ENCODE data around the gene KRTAP12-4.
"Not testable (repeated sequence)": the region's sequence is repeated elsewhere in the genome, so short reads cannot be mapped to it uniquely, and the experiment has no call there.

The KRTAP12-4 gene

DNA sequence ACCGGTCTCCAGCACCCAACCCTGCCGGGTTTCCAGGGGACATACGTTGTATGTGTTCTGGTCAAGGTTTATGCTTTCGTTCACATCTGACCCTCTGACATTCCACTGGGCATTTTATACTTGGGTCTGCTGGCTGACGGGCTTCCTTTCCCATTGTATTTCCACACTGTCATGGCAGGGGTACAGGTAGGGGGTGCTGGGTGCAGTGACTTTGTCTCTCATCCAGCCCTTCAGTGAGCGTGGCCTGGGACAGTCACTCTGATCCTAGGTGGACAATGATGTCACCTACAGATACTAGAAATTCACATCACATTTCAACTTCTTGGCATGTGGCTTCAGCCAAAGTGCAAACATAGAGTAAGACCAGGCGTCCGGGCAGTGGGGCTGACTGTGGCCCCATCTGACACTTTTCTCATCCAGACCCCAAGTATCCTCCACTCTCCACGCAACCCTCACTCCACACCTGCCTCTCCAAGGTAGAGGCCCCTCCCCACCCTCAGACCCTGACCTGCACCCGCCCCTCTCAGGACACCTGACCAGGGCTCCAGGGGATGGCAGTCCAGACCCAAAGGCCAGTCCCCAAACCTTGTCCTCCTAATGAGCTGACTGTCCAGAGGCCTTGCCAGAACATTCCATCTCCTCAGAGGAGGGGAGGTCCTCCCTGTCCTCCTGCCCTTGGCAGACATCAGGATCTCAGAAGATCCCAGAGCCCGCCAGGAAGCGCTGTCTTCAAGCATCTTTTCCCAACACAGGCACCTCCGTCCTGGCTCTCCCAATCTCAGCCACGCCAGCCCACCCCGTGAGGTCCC, 18.0 kb downstream of the KRTAP12-4 start:
- H3K36me3 ChIP-seq (ENCODE audit: insufficient read depth, insufficient read length, low read length): no peaks in the 10 kb centered on the region
- no peak overlapping the region for H3K9ac ChIP-seq (ENCODE audit: insufficient read length, low read depth)
- TF ChIP-seq YY1 (IDR thresholded peaks at IDR 0.05; ENCODE audit: insufficient read depth, insufficient read length) (no peak), SUZ12 (IDR thresholded peaks at IDR 0.05; ENCODE audit: extremely low read depth, insufficient read depth, insufficient read length) (no peak), ZNF274 (IDR thresholded peaks at IDR 0.05; ENCODE audit: low read depth, low read length) (no peak)
- H3K4me1 ChIP-seq (ENCODE audit: insufficient read depth, insufficient read length): peaks cover 4% of the 10 kb centered on the region
- DNase-seq (ENCODE audit: low read depth, low spot score): no peak
- H3K9me3 ChIP-seq (ENCODE audit: insufficient read depth, low read length): peaks cover 24% of the 10 kb centered on the region
- H3K4me3 ChIP-seq (ENCODE audit: insufficient read length, low read depth): no peak overlapping the region
- no peaks in the 10 kb centered on the region for H3K27me3 ChIP-seq (ENCODE audit: insufficient read depth, insufficient read length)

DNA sequence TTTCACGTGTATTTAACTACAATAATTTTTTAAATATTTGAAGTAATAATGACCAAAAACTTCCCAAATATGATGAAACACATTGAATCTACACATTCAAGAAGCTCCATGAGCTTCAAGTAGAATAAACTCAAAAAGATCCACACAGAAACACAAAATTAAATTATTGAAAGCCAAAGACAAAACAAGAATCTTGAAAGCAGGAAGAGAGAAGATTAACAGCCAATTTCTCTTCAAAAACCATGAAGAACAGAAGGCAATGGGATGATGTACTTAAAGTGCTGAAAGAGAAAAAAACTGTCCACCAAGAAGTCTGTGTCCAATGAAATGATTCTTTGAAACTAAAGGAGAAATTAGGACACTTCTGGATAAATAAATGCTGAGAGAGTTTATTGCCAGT, 22.4 kb downstream of the KRTAP12-4 start:
- Histone ChIP-seq H3K36me3 (ENCODE audit: insufficient read depth, insufficient read length, low read length) (no peaks in the 10 kb centered on the region), H3K4me3 (ENCODE audit: insufficient read length, low read depth) (no peak overlapping the region), H3K9me3 (ENCODE audit: insufficient read depth, low read length) (peaks cover 14% of the 10 kb centered on the region; the same call in 1 of the 2 replicates), H3K9ac (ENCODE audit: insufficient read length, low read depth) (no peak overlapping the region), H3K4me1 (ENCODE audit: insufficient read depth, insufficient read length) (peaks cover 10% of the 10 kb centered on the region), H3K27me3 (ENCODE audit: insufficient read depth, insufficient read length) (no peaks in the 10 kb centered on the region)
- no peak for TF ChIP-seq SUZ12 (IDR thresholded peaks at IDR 0.05; ENCODE audit: extremely low read depth, insufficient read depth, insufficient read length)
- no peak for TF ChIP-seq YY1 (IDR thresholded peaks at IDR 0.05; ENCODE audit: insufficient read depth, insufficient read length)
- TF ChIP-seq ZNF274 (IDR thresholded peaks at IDR 0.05; ENCODE audit: low read depth, low read length): no peak
- no peak for DNase-seq (ENCODE audit: low read depth, low spot score)

DNA sequence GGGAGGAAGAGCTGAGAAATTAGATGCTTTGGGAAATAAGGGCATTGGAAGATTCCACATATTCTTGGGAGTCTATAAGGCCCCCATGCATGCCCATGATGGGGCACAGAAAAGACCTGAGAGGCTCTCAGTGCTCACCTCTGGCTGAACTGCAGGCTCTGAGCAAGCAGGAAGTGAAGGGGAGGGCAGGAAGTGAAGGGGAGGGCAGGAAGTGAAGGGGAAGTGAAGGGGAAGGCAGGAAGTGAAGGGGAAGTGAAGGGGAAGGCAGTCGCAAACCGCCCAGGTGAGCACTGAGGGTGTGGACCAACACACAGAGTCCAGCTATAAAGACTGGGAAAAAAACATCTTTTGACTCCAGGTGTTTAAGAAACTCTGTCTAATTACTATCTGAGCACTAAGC, 24.0 kb downstream of the KRTAP12-4 start:
- peaks cover 18% of the 10 kb centered on the region for H3K9me3 ChIP-seq (ENCODE audit: insufficient read depth, low read length)
- H3K9ac ChIP-seq (ENCODE audit: insufficient read length, low read depth): no peak overlapping the region
- H3K4me3 ChIP-seq (ENCODE audit: insufficient read length, low read depth): no peak overlapping the region
- no peaks in the 10 kb centered on the region for H3K27me3 ChIP-seq (ENCODE audit: insufficient read depth, insufficient read length)
- TF ChIP-seq ZNF274 (IDR thresholded peaks at IDR 0.05; ENCODE audit: low read depth, low read length) (no peak), YY1 (IDR thresholded peaks at IDR 0.05; ENCODE audit: insufficient read depth, insufficient read length) (no peak), SUZ12 (IDR thresholded peaks at IDR 0.05; ENCODE audit: extremely low read depth, insufficient read depth, insufficient read length) (no peak)
- H3K36me3 ChIP-seq (ENCODE audit: insufficient read depth, insufficient read length, low read length): no peaks in the 10 kb centered on the region
- DNase-seq (ENCODE audit: low read depth, low spot score): no peak
- H3K4me1 ChIP-seq (ENCODE audit: insufficient read depth, insufficient read length): peaks cover 12% of the 10 kb centered on the region

DNA sequence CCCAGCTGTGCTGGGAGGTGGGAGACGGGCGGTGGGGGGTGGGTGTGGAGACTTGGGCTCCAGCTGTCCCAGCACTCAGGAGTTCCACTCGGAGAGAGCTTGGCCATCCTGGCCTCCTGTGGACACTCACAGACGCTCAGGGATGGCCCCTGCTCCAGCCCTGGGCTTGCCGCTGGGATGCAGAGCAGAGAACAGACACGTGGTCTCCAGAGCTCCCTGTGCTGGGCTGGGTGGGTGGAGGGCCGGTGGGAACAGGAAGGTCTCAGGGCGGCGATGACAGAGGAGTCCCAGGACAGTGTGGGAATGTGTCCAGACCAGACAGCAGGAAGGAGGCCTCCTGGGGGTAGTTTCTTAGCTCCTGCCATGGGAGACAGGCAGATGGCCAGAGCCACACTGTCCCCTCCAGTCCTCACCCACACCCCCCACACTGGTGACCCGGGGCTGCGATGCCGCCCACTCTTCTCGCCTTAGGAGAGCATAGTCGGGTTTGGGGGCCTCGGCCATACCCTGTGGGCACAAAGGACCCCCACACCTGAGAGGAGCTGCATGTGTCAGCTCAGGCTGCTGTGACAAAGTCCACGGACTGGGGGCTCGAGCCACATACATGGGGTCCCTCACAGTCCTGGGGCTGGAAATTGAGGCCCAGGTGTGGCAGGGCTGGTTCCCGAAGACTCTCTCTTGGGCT, 25.6 kb downstream of the KRTAP12-4 start:
- H3K9me3 ChIP-seq (ENCODE audit: insufficient read depth, low read length): peaks cover 33% of the 10 kb centered on the region
- TF ChIP-seq YY1 (IDR thresholded peaks at IDR 0.05; ENCODE audit: insufficient read depth, insufficient read length): no peak
- TF ChIP-seq SUZ12 (IDR thresholded peaks at IDR 0.05; ENCODE audit: extremely low read depth, insufficient read depth, insufficient read length): no peak
- TF ChIP-seq ZNF274 (IDR thresholded peaks at IDR 0.05; ENCODE audit: low read depth, low read length): no peak
- no peak overlapping the region for H3K4me3 ChIP-seq (ENCODE audit: insufficient read length, low read depth)
- peaks cover 12% of the 10 kb centered on the region for H3K4me1 ChIP-seq (ENCODE audit: insufficient read depth, insufficient read length)
- H3K36me3 ChIP-seq (ENCODE audit: insufficient read depth, insufficient read length, low read length): no peaks in the 10 kb centered on the region
- DNase-seq (ENCODE audit: low read depth, low spot score): no peak
- H3K9ac ChIP-seq (ENCODE audit: insufficient read length, low read depth): peak overlapping the region; percentile 12
- no peaks in the 10 kb centered on the region for H3K27me3 ChIP-seq (ENCODE audit: insufficient read depth, insufficient read length)

DNA sequence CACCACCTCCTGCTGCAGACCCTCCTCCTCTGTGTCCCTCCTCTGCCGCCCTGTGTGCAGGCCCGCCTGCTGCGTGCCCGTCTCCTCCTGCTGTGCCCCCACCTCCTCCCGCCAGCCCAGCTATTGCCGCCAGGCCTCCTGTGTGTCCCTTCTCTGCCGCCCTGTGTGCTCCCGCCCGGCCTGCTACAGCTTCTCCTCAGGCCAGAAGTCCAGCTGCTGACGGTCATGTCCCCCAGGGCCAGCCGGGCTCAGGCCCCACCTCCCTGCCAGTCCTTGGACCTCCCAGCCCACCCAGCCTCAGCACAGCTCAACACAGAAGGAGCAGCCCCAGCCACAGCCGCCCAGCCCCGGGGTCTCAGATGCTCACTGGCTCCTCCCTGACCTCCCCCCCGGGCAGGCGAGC, 26.6 kb downstream of the KRTAP12-4 start:
- not testable (repeated sequence) for H3K4me3 ChIP-seq (ENCODE audit: insufficient read length, low read depth); DNase-seq (ENCODE audit: low read depth, low spot score); H3K27me3 ChIP-seq (ENCODE audit: insufficient read depth, insufficient read length); H3K36me3 ChIP-seq (ENCODE audit: insufficient read depth, insufficient read length, low read length); H3K9ac ChIP-seq (ENCODE audit: insufficient read length, low read depth)
- H3K9me3 ChIP-seq (ENCODE audit: insufficient read depth, low read length): peaks cover 40% of the 10 kb centered on the region
- peaks cover 12% of the 10 kb centered on the region for H3K4me1 ChIP-seq (ENCODE audit: insufficient read depth, insufficient read length)

DNA sequence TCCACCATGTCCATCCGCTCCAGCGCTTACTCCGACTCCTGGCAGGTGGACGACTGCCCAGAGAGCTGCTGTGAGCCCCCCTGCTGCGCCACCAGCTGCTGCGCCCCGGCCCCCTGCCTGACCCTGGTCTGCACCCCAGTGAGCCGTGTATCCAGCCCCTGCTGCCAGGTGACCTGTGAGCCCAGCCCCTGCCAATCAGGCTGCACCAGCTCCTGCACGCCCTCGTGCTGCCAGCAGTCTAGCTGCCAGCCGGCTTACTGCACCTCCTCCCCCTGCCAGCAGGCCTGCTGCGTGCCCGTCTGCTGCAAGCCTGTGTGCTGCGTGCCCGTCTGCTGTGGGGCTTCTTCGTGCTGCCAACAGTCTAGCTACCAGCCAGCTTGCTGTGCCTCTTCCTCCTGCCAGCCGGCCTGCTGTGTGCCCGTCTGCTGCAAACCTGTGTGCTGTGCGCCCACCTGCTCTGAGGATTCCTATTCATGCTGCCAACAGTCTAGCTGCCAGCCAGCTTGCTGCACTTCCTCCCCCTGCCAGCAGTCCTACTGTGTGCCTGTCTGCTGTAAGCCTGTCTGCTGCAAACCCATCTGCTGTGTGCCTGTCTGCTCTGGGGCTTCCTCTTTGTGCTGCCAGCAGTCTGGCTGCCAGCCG, 27.2 kb downstream of the KRTAP12-4 start:
- not testable (repeated sequence) for H3K36me3 ChIP-seq (ENCODE audit: insufficient read depth, insufficient read length, low read length); DNase-seq (ENCODE audit: low read depth, low spot score); H3K27me3 ChIP-seq (ENCODE audit: insufficient read depth, insufficient read length); H3K4me3 ChIP-seq (ENCODE audit: insufficient read length, low read depth); H3K9ac ChIP-seq (ENCODE audit: insufficient read length, low read depth)
- H3K4me1 ChIP-seq (ENCODE audit: insufficient read depth, insufficient read length): peaks cover 12% of the 10 kb centered on the region
- H3K9me3 ChIP-seq (ENCODE audit: insufficient read depth, low read length): peaks cover 40% of the 10 kb centered on the region

DNA sequence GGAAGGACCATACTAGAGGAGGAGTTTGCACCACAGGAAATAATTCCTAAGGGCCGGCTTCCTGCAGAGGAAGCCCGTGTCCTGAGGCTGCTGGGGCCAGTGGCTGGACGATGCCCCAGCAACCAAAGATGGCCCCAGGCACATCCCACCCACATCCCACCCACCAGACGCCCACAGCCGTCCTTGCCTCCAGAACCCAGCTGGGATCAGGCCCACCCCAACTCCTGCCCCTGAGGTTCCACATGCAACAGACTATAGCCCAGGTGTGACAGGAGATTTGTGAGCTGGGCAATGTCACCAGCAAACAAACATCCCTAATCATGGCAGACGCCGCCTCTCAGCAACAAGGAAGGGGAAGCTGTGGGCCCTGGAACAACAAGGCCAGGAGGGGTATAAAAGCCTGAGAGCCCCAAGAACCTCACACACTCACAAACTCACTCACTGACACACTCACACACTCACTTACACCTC, 27.8 kb downstream of the KRTAP12-4 start, which contains the start of gene KRTAP10-9:
Gene KRTAP10-9 (plus strand): TSS at position 421 of the 471 bp plus-strand sequence. CDS start 79 bp downstream, outside the sequence.
- DNase-seq (ENCODE audit: low read depth, low spot score): no peak
- H3K4me3 ChIP-seq (ENCODE audit: insufficient read length, low read depth): no peak within 1 kb of the TSS
- H3K36me3 ChIP-seq (ENCODE audit: insufficient read depth, insufficient read length, low read length): no peaks in the 10 kb centered on the region
- H3K9ac ChIP-seq (ENCODE audit: insufficient read length, low read depth): peak within 1 kb of the TSS; percentile 25
- H3K4me1 ChIP-seq (ENCODE audit: insufficient read depth, insufficient read length): peaks cover 12% of the 10 kb centered on the region
- TF ChIP-seq SUZ12 (IDR thresholded peaks at IDR 0.05; ENCODE audit: extremely low read depth, insufficient read depth, insufficient read length) (no peak), YY1 (IDR thresholded peaks at IDR 0.05; ENCODE audit: insufficient read depth, insufficient read length) (no peak), ZNF274 (IDR thresholded peaks at IDR 0.05; ENCODE audit: low read depth, low read length) (no peak)
- H3K9me3 ChIP-seq (ENCODE audit: insufficient read depth, low read length): peaks cover 42% of the 10 kb centered on the region
- H3K27me3 ChIP-seq (ENCODE audit: insufficient read depth, insufficient read length): no peaks in the 10 kb centered on the region
